HFFc6 (cell line): Measurements from ENCODE around the gene CENPF. TPM values are rescaled to one million over a fixed set of nuclear protein-coding genes. Genes with fewer than 3 reads are reported as not detected.
A peak's percentile ranks its signal among the peaks of the same experiment; 100 is the strongest.

Source experiments
- DNase-seq: peaks from one replicate; pipeline ENCODE4 v3.0.0-alpha.2; 2018
- H3K27ac Mint-ChIP-seq: 2 replicates; pipeline ENCODE4 v1.8.0; 2020; ENCODE audit warnings: mild to moderate bottlenecking, mixed read lengths
- H3K27me3 Mint-ChIP-seq: 2 replicates; pipeline ENCODE4 v1.8.0; 2021; ENCODE audit warnings: mild to moderate bottlenecking, moderate library complexity, mixed read lengths; ENCODE audit not compliant: insufficient read depth
- H3K36me3 Mint-ChIP-seq: 2 replicates; pipeline ENCODE4 v1.8.0; 2021; ENCODE audit warnings: low read depth, mixed read lengths
- H3K4me1 Mint-ChIP-seq: 2 replicates; pipeline ENCODE4 v1.8.0; 2020; ENCODE audit warnings: low read depth, mixed read lengths
- H3K4me3 Mint-ChIP-seq: 2 replicates; pipeline ENCODE4 v1.8.0; 2020; ENCODE audit warnings: mild to moderate bottlenecking, moderate library complexity, mixed read lengths
- H3K9me3 Mint-ChIP-seq: 2 replicates; pipeline ENCODE4 v1.8.0; 2020; ENCODE audit warnings: mild to moderate bottlenecking, mixed read lengths
- total RNA-seq, 6 experiments: library from RNA; stranded (reverse); fragmentation: NEBNext Ultra II Directional; extraction: Animal tissue kit (Norgen Biotek cat#: 25700); gene quantifications; 2 replicates in 1 of 6; 3 replicates in 5 of 6; pipeline ENCODE4 v1.2.3, GENCODE V29; 2021
- TF ChIP-seq, protein P1 (sequence below): fragments of 200-600 bp; sonication (generic); IDR thresholded peaks from 2 replicates; pipeline ENCODE4 v1.5.0; 2021; ENCODE audit warnings: antibody characterized with exemption, mild to moderate bottlenecking

Gene CENPF
- total RNA-seq, 6 experiments from 2014 or later = 36.8 to 79.2 (median 76.6) TPM

DNA sequence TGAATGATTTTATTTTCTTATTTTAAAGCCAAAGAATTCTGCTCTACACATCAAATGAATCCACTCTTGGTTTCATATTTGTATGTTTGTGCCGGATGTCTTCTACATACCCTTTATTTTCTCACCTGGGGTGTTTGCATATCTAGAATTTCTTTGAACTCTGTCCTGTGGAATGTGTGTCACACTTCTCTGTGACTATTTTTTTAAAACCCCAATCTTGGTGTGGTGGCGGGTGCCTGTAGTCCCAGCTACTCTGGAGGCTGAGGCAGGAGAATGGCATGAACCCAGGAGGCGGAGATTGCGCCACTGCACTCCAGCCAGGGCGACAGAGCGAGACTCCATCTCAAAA is 35.4 kb downstream of the CENPF start:
- Mint-ChIP-seq H3K4me3 (peak overlapping the region; percentile 19; the same call in 1 of the 2 replicates), H3K36me3 (peaks cover 5% of the 10 kb centered on the region), H3K4me1 (peaks cover 28% of the 10 kb centered on the region; the same call in 1 of the 2 replicates), H3K27me3 (no peaks in the 10 kb centered on the region; the same call in 1 of the 2 replicates), H3K27ac (peak overlapping the region; percentile 73), H3K9me3 (no peaks in the 10 kb centered on the region)
- TF ChIP-seq, protein P1, sequence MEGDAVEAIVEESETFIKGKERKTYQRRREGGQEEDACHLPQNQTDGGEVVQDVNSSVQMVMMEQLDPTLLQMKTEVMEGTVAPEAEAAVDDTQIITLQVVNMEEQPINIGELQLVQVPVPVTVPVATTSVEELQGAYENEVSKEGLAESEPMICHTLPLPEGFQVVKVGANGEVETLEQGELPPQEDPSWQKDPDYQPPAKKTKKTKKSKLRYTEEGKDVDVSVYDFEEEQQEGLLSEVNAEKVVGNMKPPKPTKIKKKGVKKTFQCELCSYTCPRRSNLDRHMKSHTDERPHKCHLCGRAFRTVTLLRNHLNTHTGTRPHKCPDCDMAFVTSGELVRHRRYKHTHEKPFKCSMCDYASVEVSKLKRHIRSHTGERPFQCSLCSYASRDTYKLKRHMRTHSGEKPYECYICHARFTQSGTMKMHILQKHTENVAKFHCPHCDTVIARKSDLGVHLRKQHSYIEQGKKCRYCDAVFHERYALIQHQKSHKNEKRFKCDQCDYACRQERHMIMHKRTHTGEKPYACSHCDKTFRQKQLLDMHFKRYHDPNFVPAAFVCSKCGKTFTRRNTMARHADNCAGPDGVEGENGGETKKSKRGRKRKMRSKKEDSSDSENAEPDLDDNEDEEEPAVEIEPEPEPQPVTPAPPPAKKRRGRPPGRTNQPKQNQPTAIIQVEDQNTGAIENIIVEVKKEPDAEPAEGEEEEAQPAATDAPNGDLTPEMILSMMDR = no peak
- no peak for DNase-seq

DNA sequence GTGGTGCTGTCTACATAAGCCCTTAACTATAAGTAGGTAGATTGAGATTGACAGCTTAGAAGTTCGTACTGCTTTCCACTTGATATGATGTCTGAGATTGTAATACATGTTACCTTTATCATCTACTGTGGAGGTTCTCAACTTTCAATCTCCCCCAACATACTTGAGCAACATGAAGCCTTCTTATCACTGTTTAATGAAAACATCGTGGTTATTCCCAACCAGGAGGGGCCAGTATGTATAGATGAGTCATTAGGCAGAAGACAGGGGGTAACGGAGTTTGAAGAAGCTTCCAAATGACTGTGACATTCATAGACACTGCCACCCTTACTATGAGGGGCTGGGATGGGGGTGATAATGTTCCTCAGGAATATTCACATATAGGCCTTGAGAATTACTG is 36.0 kb downstream of the CENPF start:
- H3K4me3 Mint-ChIP-seq = no peak overlapping the region; the same call in 1 of the 2 replicates
- H3K27me3 Mint-ChIP-seq = no peaks in the 10 kb centered on the region; the same call in 1 of the 2 replicates
- H3K9me3 Mint-ChIP-seq = no peaks in the 10 kb centered on the region
- peak overlapping the region; percentile 73 for H3K27ac Mint-ChIP-seq
- TF ChIP-seq, protein P1 = no peak
- peaks cover 28% of the 10 kb centered on the region; the same call in 1 of the 2 replicates for H3K4me1 Mint-ChIP-seq
- H3K36me3 Mint-ChIP-seq = peaks cover 5% of the 10 kb centered on the region
- DNase-seq = no peak

DNA sequence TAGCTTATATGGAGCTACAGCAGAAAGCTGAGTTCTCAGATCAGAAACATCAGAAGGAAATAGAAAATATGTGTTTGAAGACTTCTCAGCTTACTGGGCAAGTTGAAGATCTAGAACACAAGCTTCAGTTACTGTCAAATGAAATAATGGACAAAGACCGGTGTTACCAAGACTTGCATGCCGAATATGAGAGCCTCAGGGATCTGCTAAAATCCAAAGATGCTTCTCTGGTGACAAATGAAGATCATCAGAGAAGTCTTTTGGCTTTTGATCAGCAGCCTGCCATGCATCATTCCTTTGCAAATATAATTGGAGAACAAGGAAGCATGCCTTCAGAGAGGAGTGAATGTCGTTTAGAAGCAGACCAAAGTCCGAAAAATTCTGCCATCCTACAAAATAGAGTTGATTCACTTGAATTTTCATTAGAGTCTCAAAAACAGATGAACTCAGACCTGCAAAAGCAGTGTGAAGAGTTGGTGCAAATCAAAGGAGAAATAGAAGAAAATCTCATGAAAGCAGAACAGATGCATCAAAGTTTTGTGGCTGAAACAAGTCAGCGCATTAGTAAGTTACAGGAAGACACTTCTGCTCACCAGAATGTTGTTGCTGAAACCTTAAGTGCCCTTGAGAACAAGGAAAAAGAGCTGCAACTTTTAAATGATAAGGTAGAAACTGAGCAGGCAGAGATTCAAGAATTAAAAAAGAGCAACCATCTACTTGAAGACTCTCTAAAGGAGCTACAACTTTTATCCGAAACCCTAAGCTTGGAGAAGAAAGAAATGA is 37.6 kb downstream of the CENPF start:
- Mint-ChIP-seq H3K27ac (no peak overlapping the region), H3K27me3 (no peaks in the 10 kb centered on the region; the same call in 1 of the 2 replicates), H3K4me1 (peaks cover 28% of the 10 kb centered on the region; the same call in 1 of the 2 replicates), H3K36me3 (peaks cover 17% of the 10 kb centered on the region), H3K4me3 (no peak overlapping the region), H3K9me3 (no peaks in the 10 kb centered on the region)
- TF ChIP-seq, protein P1 = no peak
- peak; percentile 37 for DNase-seq

DNA sequence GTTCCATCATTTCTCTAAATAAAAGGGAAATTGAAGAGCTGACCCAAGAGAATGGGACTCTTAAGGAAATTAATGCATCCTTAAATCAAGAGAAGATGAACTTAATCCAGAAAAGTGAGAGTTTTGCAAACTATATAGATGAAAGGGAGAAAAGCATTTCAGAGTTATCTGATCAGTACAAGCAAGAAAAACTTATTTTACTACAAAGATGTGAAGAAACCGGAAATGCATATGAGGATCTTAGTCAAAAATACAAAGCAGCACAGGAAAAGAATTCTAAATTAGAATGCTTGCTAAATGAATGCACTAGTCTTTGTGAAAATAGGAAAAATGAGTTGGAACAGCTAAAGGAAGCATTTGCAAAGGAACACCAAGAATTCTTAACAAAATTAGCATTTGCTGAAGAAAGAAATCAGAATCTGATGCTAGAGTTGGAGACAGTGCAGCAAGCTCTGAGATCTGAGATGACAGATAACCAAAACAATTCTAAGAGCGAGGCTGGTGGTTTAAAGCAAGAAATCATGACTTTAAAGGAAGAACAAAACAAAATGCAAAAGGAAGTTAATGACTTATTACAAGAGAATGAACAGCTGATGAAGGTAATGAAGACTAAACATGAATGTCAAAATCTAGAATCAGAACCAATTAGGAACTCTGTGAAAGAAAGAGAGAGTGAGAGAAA is 38.4 kb downstream of the CENPF start:
- Mint-ChIP-seq H3K27ac (no peak overlapping the region), H3K9me3 (no peaks in the 10 kb centered on the region), H3K4me3 (no peak overlapping the region), H3K36me3 (peaks cover 25% of the 10 kb centered on the region), H3K4me1 (peaks cover 28% of the 10 kb centered on the region; the same call in 1 of the 2 replicates), H3K27me3 (no peaks in the 10 kb centered on the region; the same call in 1 of the 2 replicates)
- TF ChIP-seq, protein P1 = no peak
- no peak for DNase-seq

DNA sequence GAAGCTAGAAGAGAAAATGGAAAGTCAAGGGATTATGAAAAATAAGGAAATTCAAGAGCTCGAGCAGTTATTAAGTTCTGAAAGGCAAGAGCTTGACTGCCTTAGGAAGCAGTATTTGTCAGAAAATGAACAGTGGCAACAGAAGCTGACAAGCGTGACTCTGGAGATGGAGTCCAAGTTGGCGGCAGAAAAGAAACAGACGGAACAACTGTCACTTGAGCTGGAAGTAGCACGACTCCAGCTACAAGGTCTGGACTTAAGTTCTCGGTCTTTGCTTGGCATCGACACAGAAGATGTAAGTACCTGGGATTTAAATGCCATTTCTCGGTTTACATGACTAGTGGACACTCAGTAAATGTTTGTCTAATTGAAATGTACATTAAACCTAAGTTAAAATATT is 40.0 kb downstream of the CENPF start:
- no peak for DNase-seq
- Mint-ChIP-seq H3K36me3 (peaks cover 31% of the 10 kb centered on the region), H3K9me3 (no peaks in the 10 kb centered on the region), H3K27me3 (no peaks in the 10 kb centered on the region; the same call in 1 of the 2 replicates), H3K4me3 (no peak overlapping the region), H3K27ac (no peak overlapping the region), H3K4me1 (peaks cover 14% of the 10 kb centered on the region; the same call in 1 of the 2 replicates)
- TF ChIP-seq, protein P1 = no peak
